ENCODE results near the gene STXBP4. TPM values are rescaled to one million over a fixed set of nuclear protein-coding genes. Genes with fewer than 3 reads are reported as not detected.
A peak's percentile ranks its signal among the peaks of the same experiment; 100 is the strongest.

STXBP4 gene
- total RNA-seq, 1 experiment from 2014 or later, result 13.6 TPM

- ChIA-PET RAD21 (ENCODE audit: low non-redundant PET in 1 of 2, low total read pairs in 2 of 2, uncharacterized antibody in 2 of 2, unreplicated experiment in 2 of 2) (no interaction called here), POLR2A (no interaction called here), CTCF (no interaction called here)
- DNase-seq (ENCODE audit: low read depth, low spot score), result no peak
- no TSS peak for BruUV-seq (replicated peaks)
- no peak overlapping the region for H2AFZ ChIP-seq (ENCODE audit: low read depth, low read length, poor library complexity, severe bottlenecking)
- H4K20me1 ChIP-seq (ENCODE audit: insufficient read depth), result no peaks in the 10 kb centered on the region
- no peak overlapping the region for H3K4me3 ChIP-seq (replicated peaks in 1 of 2; ENCODE audit: low read depth in 1 of 2, low read length in 2 of 2)
- intact Hi-C loops (cut with micrococcal nuclease), result no loop called here
- H3K4me1 ChIP-seq (ENCODE audit: control insufficient read depth in 1 of 2, insufficient read depth in 2 of 2, low read length in 2 of 2), result peaks cover 24 to 28% of the 10 kb centered on the region in 2 experiments
- no peak overlapping the region for H3K27ac ChIP-seq (ENCODE audit: low read depth, low read length)
- H3K36me3 ChIP-seq (ENCODE audit: control insufficient read depth in 1 of 2, insufficient read depth in 2 of 2, low read length in 2 of 2), result no peaks in the 10 kb centered on the region
- TF ChIP-seq SP1 (IDR thresholded peaks at IDR 0.05; ENCODE audit: low read depth) (no peak), ZFX (IDR thresholded peaks at IDR 0.05) (no peak), POLR2A (IDR thresholded peaks at IDR 0.05; ENCODE audit: borderline replicate concordance, extremely low read depth, insufficient read depth, insufficient read length) (no peak), ZBTB33 (IDR thresholded peaks at IDR 0.05; ENCODE audit: extremely low read depth, insufficient replicate concordance, low read length) (no peak), EZH2 (IDR thresholded peaks at IDR 0.05) (no peak), MAX (IDR thresholded peaks at IDR 0.05) (no peak), ATF3 (IDR thresholded peaks at IDR 0.05) (no peak), SRF (IDR thresholded peaks at IDR 0.05; ENCODE audit: low read depth) (no peak), EZH2phosphoT487 (IDR thresholded peaks at IDR 0.05; ENCODE audit: borderline replicate concordance) (no peak), REST (IDR thresholded peaks at IDR 0.05; ENCODE audit: low read depth) (no peak), POLR2AphosphoS5 (IDR thresholded peaks at IDR 0.05; ENCODE audit: low read depth, low read length) (no peak), YY1 (IDR thresholded peaks at IDR 0.05; ENCODE audit: extremely low read depth, insufficient replicate concordance, low read depth, low read length) (no peak), ZNF274 (IDR thresholded peaks at IDR 0.05; ENCODE audit: low read depth, low read length) (no peak), FOSL1 (IDR thresholded peaks at IDR 0.05; ENCODE audit: low read depth) (no peak), TCF7L2 (IDR thresholded peaks at IDR 0.05; ENCODE audit: borderline replicate concordance, extremely low read depth, insufficient read depth, insufficient read length) (no peak), JUND (IDR thresholded peaks at IDR 0.05) (no peak), RAD21 (IDR thresholded peaks at IDR 0.05; ENCODE audit: low read depth) (no peak), ELF1 (IDR thresholded peaks at IDR 0.05; ENCODE audit: borderline replicate concordance, low read depth) (no peak), CTCF (IDR thresholded peaks at IDR 0.05 in 2 of 3, conservative IDR thresholded peaks at IDR 0.05 in 1 of 3; ENCODE audit: borderline replicate concordance in 1 of 3, insufficient read depth in 1 of 3, low read depth in 2 of 3, low read length in 2 of 3) (no peak), EGR1 (IDR thresholded peaks at IDR 0.05; ENCODE audit: low read depth) (no peak)
- H3K9ac ChIP-seq (ENCODE audit: low read length), result no peak overlapping the region
- H3K9me2 ChIP-seq (ENCODE audit: insufficient read depth), result no peaks in the 10 kb centered on the region
- no peaks in the 10 kb centered on the region for H3K79me2 ChIP-seq (ENCODE audit: insufficient read depth, low read length)
- H3K4me2 ChIP-seq (ENCODE audit: low read length), result 0 out of 2 replicates have a peak overlapping the region, but pooled peaks have one; percentile 47
- ATAC-seq, result no peak
- H3K9me3 ChIP-seq (ENCODE audit: control insufficient read depth in 1 of 2, insufficient read depth in 1 of 2, low read depth in 1 of 2, low read length in 2 of 2), result 0 out of 4 replicates have a peak, but pooled peaks cover 0 to 3% of the 10 kb centered on the region in 2 experiments
- no peaks in the 10 kb centered on the region for H3K27me3 ChIP-seq (ENCODE audit: insufficient read depth, low read length)
These were observed 120.7 kb downstream of the STXBP4 start for GRCh38 chr17:55089256-55089655.
